GM19467 (cell line): Measurements from ENCODE around the gene IBA57.
"Not testable (repeated sequence)": the region's sequence is repeated elsewhere in the genome, so short reads cannot be mapped to it uniquely, and the experiment has no call there.

Experiments used
- ATAC-seq: cut with Tn5 transposase; IDR thresholded peaks from one replicate; pipeline ENCODE4 v1.9.1; 2021; ENCODE audit warnings: mild to moderate bottlenecking, moderate library complexity; ENCODE audit not compliant: unreplicated experiment

Gene IBA57

GRCh38 chr1:228184152-228184551 is 18.5 kb downstream of the IBA57 start:
- ATAC-seq, result no peak

- ATAC-seq, result no peak
These were observed 20.0 kb downstream of the IBA57 start for GRCh38 chr1:228185641-228185965.

- ATAC-seq, result not testable (repeated sequence)
These were observed 22.6 kb downstream of the IBA57 start for GRCh38 chr1:228188249-228188648.

GRCh38 chr1:228190182-228190581 is 24.6 kb downstream of the IBA57 start:
- no peak for ATAC-seq

GRCh38 chr1:228190778-228191177 is 25.2 kb downstream of the IBA57 start:
- no peak for ATAC-seq

- ATAC-seq, result no peak
These were observed 28.8 kb downstream of the IBA57 start for GRCh38 chr1:228194436-228194835.

- ATAC-seq, result no peak
These were observed 29.6 kb downstream of the IBA57 start for GRCh38 chr1:228194921-228195812.

GRCh38 chr1:228197555-228198147 is 32.0 kb downstream of the IBA57 start:
- no peak for ATAC-seq

GRCh38 chr1:228198977-228199590 is 33.5 kb downstream of the IBA57 start:
- ATAC-seq, result no peak

GRCh38 chr1:228204958-228205357 is 39.4 kb downstream of the IBA57 start:
- no peak for ATAC-seq

- ATAC-seq, result no peak
These were observed 40.2 kb downstream of the IBA57 start for GRCh38 chr1:228205526-228206436.

GRCh38 chr1:228206582-228207351 is 41.2 kb downstream of the IBA57 start:
- no peak for ATAC-seq

GRCh38 chr1:228207381-228207810 is 41.8 kb downstream of the IBA57 start:
- no peak for ATAC-seq

- ATAC-seq, result no peak
These were observed 42.5 kb downstream of the IBA57 start, which contains the start of gene OBSCN for GRCh38 chr1:228207851-228208821. Gene OBSCN (plus strand): TSS chr1:228208044. CDS start chr1:228211784, 3,740 bp downstream.

- ATAC-seq, result no peak
These were observed 43.4 kb downstream of the IBA57 start for GRCh38 chr1:228208831-228209551.

- no peak for ATAC-seq
These were observed 44.1 kb downstream of the IBA57 start for GRCh38 chr1:228209657-228210056.

GRCh38 chr1:228210076-228210651 is 44.6 kb downstream of the IBA57 start:
- ATAC-seq, result no peak
